K562 (cell line): ENCODE results near the gene SAMD14. TPM values are rescaled to one million over a fixed set of nuclear protein-coding genes. Genes with fewer than 3 reads are reported as not detected.

Source experiments
- ATAC-seq: fragments of 200-7000 bp; cut with Tn5 transposase; 3 replicates; pipeline ENCODE4 v1.9.1; 2020; ENCODE audit warnings: moderate library complexity
- BruUV-seq: library from RNA; stranded (reverse); fragments of 400-500 nt; replicated peaks from 2 replicates; lab custom pipeline; 2021; lab: Mats Ljungman, UMichigan
- CTCF ChIA-PET: fragments of 300-600 bp; formaldehyde crosslinking; extraction: SDS; loops from one replicate; lab custom pipeline; 2021; ENCODE audit warnings: low intra/inter-chr PET ratio; lab: Yijun Ruan, JAX
- POLR2A ChIA-PET: fragments of 300-600, 350-650 bp; sonication (Branson Sonifier 250); formaldehyde crosslinking; extraction: SDS; loops from one replicate; lab custom pipeline; 2021; ENCODE audit warnings: antibody characterized with exemption, inconsistent platforms; lab: Yijun Ruan, JAX
- DNase-seq, 4 experiments: peaks; one replicate each; pipeline versions ENCODE4 v3.0.0 to v3.0.0-alpha.2; 2011 to 2018; ENCODE audit warnings: low spot score in 3 of 4, mixed read lengths in 3 of 4; ENCODE audit errors: extremely low read depth in 1 of 4
- FAIRE-seq: peaks from 2 replicates; lab custom pipeline; 2011; peaks lifted over from hg19 to GRCh38; lab: Jason Lieb, UNC
- H2AFZ ChIP-seq: 2 replicates; pipeline ENCODE4 v1.6.0; 2011; ENCODE audit warnings: low read depth, low read length, control low read depth, inconsistent platforms
- H3K27ac ChIP-seq: fragments of 200-600 bp; 3 replicates; pipeline ENCODE4 v1.8.0; 2011; ENCODE audit warnings: low read depth, mild to moderate bottlenecking, control low read depth, inconsistent platforms, low read length, moderate library complexity, mixed read lengths; ENCODE audit errors: extremely low read depth
- H3K27me3 ChIP-seq, 2 experiments: fragments of 300-600 bp in 1 of 2; 2 replicates in 1 of 2; 3 replicates in 1 of 2; pipeline versions ENCODE4 v1.6.0 to v1.8.0; 2011; ENCODE audit warnings: inconsistent platforms in 2 of 2, low read length in 2 of 2, mild to moderate bottlenecking in 1 of 2, mixed read lengths in 1 of 2, moderate library complexity in 1 of 2; ENCODE audit not compliant: control insufficient read depth in 2 of 2, insufficient read depth in 2 of 2
- H3K36me3 ChIP-seq: fragments of 300-600 bp; 3 replicates; pipeline ENCODE4 v1.8.0; 2011; ENCODE audit warnings: mild to moderate bottlenecking, low read length, inconsistent platforms; ENCODE audit not compliant: control insufficient read depth, insufficient read depth
- H3K4me1 ChIP-seq, 2 experiments: fragments of 200-600 bp in 1 of 2; replicated peaks in 1 of 2; 2 replicates in 1 of 2; 3 replicates in 1 of 2; pipeline versions ENCODE4 v1.5.1 to v1.8.0; 2011; ENCODE audit warnings: inconsistent platforms in 2 of 2, low read length in 2 of 2, mild to moderate bottlenecking in 1 of 2, mixed read lengths in 1 of 2, moderate library complexity in 1 of 2; ENCODE audit not compliant: control insufficient read depth in 2 of 2, insufficient read depth in 2 of 2
- H3K4me2 ChIP-seq: 2 replicates; pipeline ENCODE4 v1.6.1; 2011; ENCODE audit warnings: low read length, control low read depth, inconsistent platforms, mixed read lengths; ENCODE audit not compliant: insufficient read depth
- H3K4me3 ChIP-seq: fragments of 200-600 bp; sonication (generic), shearing (Covaris generic); 2 replicates; pipeline ENCODE4 v1.5.1; 2016; ENCODE audit warnings: control low read depth, inconsistent platforms
- H3K79me2 ChIP-seq: fragments of 200-600 bp; 3 replicates; pipeline ENCODE4 v1.8.0; 2011; ENCODE audit warnings: low read length, inconsistent platforms; ENCODE audit not compliant: control insufficient read depth, insufficient read depth
- H3K9ac ChIP-seq, 2 experiments: 2 replicates each; pipeline versions ENCODE4 v1.6.0 to v1.6.1; 2011; ENCODE audit warnings: low read depth in 2 of 2, low read length in 2 of 2, control low read depth in 1 of 2, inconsistent platforms in 1 of 2, mild to moderate bottlenecking in 1 of 2, mixed read lengths in 1 of 2; ENCODE audit not compliant: insufficient read depth in 1 of 2
- H3K9me1 ChIP-seq: one replicate; pipeline ENCODE4 v1.6.0; 2011; ENCODE audit warnings: inconsistent platforms, mild to moderate bottlenecking, low read length, moderate library complexity; ENCODE audit not compliant: control insufficient read depth, insufficient read depth
- H3K9me3 ChIP-seq: replicated peaks from 2 replicates; pipeline ENCODE4 v1.5.1; 2011; ENCODE audit warnings: low read depth, low read length, inconsistent platforms; ENCODE audit not compliant: control insufficient read depth, insufficient read depth
- H4K20me1 ChIP-seq: replicated peaks from 2 replicates; pipeline ENCODE4 v1.6.1; 2011; ENCODE audit warnings: low read length, inconsistent platforms, mixed read lengths; ENCODE audit not compliant: control insufficient read depth, insufficient read depth
- CHD2 ChIP-seq: IDR thresholded peaks from 2 replicates; pipeline ENCODE4 v1.6.1; 2011; ENCODE audit warnings: low read depth, low read length
- CREB3 ChIP-seq: fragments of 450-650 bp; conservative IDR thresholded peaks from 2 replicates; pipeline ENCODE4 v1.6.1; 2016; ENCODE audit warnings: missing genetic modification characterization, low read depth, mild to moderate bottlenecking, missing compliant biosample characterization, moderate library complexity
- FOXJ3 ChIP-seq: sonication (generic); formaldehyde crosslinking; IDR thresholded peaks from 2 replicates; pipeline ENCODE4 v1.4.0; 2020; ENCODE audit warnings: mild to moderate bottlenecking, missing genetic modification reagents
- GATAD2B ChIP-seq: fragments of 450-650 bp; IDR thresholded peaks from 2 replicates; pipeline ENCODE4 v1.6.1; 2017; ENCODE audit warnings: mild to moderate bottlenecking, borderline replicate concordance
- NR2C1 ChIP-seq, 2 experiments: fragments of 450-650 bp; IDR thresholded peaks; 2 replicates each; pipeline ENCODE4 v1.6.1; 2017; ENCODE audit warnings: mild to moderate bottlenecking in 2 of 2, antibody characterized with exemption in 1 of 2, inconsistent platforms in 1 of 2, missing compliant biosample characterization in 1 of 2, missing genetic modification characterization in 1 of 2
- NR2C2 ChIP-seq, 2 experiments: fragments of 200-800 bp in 1 of 2; sonication (Bioruptor generic) in 1 of 2; sonication (generic) in 1 of 2; formaldehyde crosslinking in 1 of 2; IDR thresholded peaks; 2 replicates each; pipeline versions ENCODE4 v1.6.1 to v1.8.0; 2016 to 2022; ENCODE audit warnings: mild to moderate bottlenecking in 1 of 2, missing compliant biosample characterization in 1 of 2, missing genetic modification characterization in 1 of 2, missing genetic modification reagents in 1 of 2
- POLR2AphosphoS2 ChIP-seq: IDR thresholded peaks from 2 replicates; pipeline ENCODE4 v1.6.1; 2012; ENCODE audit warnings: low read length, improper control_type of control experiment
- PTBP1 ChIP-seq: fragments of 200-400 bp; formaldehyde crosslinking; IDR thresholded peaks from 2 replicates; pipeline ENCODE4 v1.6.1; 2017; ENCODE audit warnings: low read depth, low read length
- SMARCE1 ChIP-seq: fragments of 450-650 bp; IDR thresholded peaks from 2 replicates; pipeline ENCODE4 v1.7.1; 2016; ENCODE audit warnings: mild to moderate bottlenecking
- WHSC1 ChIP-seq: IDR thresholded peaks from one replicate; pipeline ENCODE4 v1.6.1; 2012; ENCODE audit warnings: low read length, control low read depth, inconsistent platforms
- ZBTB2 ChIP-seq: fragments of 450-650 bp; IDR thresholded peaks from 2 replicates; pipeline ENCODE4 v1.6.1; 2016; ENCODE audit warnings: antibody characterized with exemption
- WGBS: fragments of 100-300 bp; shearing (Covaris generic); methylation state at CpG from one replicate; pipeline ENCODE4 v1.1.6; 2016; ENCODE audit warnings: low coverage, mixed read lengths; ENCODE audit not compliant: insufficient coverage; ENCODE audit errors: missing lambda C conversion rate; 5-methylcytosine and 5-hydroxymethylcytosine counted together
- in situ Hi-C: fragments of 300-500 bp; cut with MboI; formaldehyde crosslinking; loops from 4 replicates; pipeline ENCODE4 v1.15.0; 2018; ENCODE audit warnings: inconsistent platforms, mixed read lengths
- intact Hi-C: fragments of 100-400 bp; cut with micrococcal nuclease; formaldehyde crosslinking; loops from 2 replicates; pipeline ENCODE4 v1.14.2; 2022
- polyA plus RNA-seq, 8 experiments: library from polyadenylated mRNA; depleted of rRNA in 4 of 8; stranded (reverse) in 5 of 8; unstranded in 3 of 8; fragments of >200 nt; fragmentation: Nextera tagmentation in 2 of 8; fragmentation: Illumina TruSeq in 1 of 8; extraction: Ambion mirVana in 2 of 8; extraction: Trizol in 1 of 8; gene quantifications; 2 replicates each; pipeline versions ENCODE4 v1.2.1 to v1.2.3, GENCODE V29; 2011 to 2014; ENCODE audit warnings: inconsistent platforms in 1 of 8, missing spikeins in 1 of 8
- total RNA-seq, 7 experiments: library from RNA; depleted of rRNA in 6 of 7; stranded (reverse); fragments of >200 nt in 6 of 7; fragmentation: Illumina TruSeq in 2 of 7; extraction: Trizol in 2 of 7; gene quantifications; 2 replicates each; pipeline versions ENCODE4 v1.2.1 to v1.2.3, GENCODE V29; 2011 to 2021; ENCODE audit warnings: low replicate concordance in 1 of 7

SAMD14 gene
- total and polyA plus RNA-seq, 9 of the 15 experiments (the other 6 are each of a cell fraction or from before 2014, with no cell fraction given), result 0.04 to 0.07 TPM; not detected in 7

GRCh38 chr17:50132104-50132794 lies 2.3 kb upstream of the SAMD14 start:
- Histone ChIP-seq H3K27me3 (peaks cover 0 to 6% of the 10 kb centered on the region in 2 experiments; a peak in 3 of 5 replicates), H4K20me1 (peaks cover 10% of the 10 kb centered on the region), H3K36me3 (peaks cover 29% of the 10 kb centered on the region; the same call in 2 of the 3 replicates), H3K27ac (peak overlapping the region; percentile 39; the same call in 1 of the 3 replicates), H3K4me2 (no peak overlapping the region), H3K9me1 (no peaks in the 10 kb centered on the region), H3K9ac (peak overlapping the region in 1 of 2 experiments; percentile 48; a peak in 1 of 4 replicates), H3K79me2 (no peaks in the 10 kb centered on the region), H2AFZ (no peak overlapping the region), H3K4me1 (peaks cover 8 to 34% of the 10 kb centered on the region in 2 experiments), H3K9me3 (peaks cover 4% of the 10 kb centered on the region; the same call in 1 of the 2 replicates), H3K4me3 (no peak overlapping the region)
- peak; percentile 11 for FAIRE-seq
- in situ Hi-C loops, result no loop called here
- ChIA-PET POLR2A (interaction anchor here (0.6 to 2.0 kb wide), 5 partner anchors 9 to 166 kb away, joined by 3 to 8 read pairs (median 3); no protein-coding TSS in a partner anchor), CTCF (no interaction called here)
- DNase-seq, result no peak
- no peak for TF ChIP-seq ZBTB2
- no peak for TF ChIP-seq FOXJ3 (CRISPR knock-in tag)
- TF ChIP-seq NR2C2 (CRISPR knock-in tag; IDR thresholded peaks at IDR 0.05), result no peak
- TF ChIP-seq NR2C2 (tag; IDR thresholded peaks at IDR 0.05), result peak; percentile 19; the same call in 1 of the 2 replicates
- TF ChIP-seq SMARCE1, result no peak
- no peak for TF ChIP-seq PTBP1
- peak; percentile 45; the same call in 1 of the 2 replicates for TF ChIP-seq NR2C1 (IDR thresholded peaks at IDR 0.05)
- TF ChIP-seq NR2C1 (tag; IDR thresholded peaks at IDR 0.05), result peak; percentile 48; the same call in 1 of the 2 replicates
- peak; percentile 71; the same call in 1 of the 2 replicates for TF ChIP-seq POLR2AphosphoS2
- no peak for TF ChIP-seq WHSC1
- TF ChIP-seq GATAD2B, result no peak
- no peak for TF ChIP-seq CREB3
- TF ChIP-seq CHD2, result 0 out of 2 replicates have a peak, but pooled peaks have one; percentile 31
- no TSS peak for BruUV-seq
- intact Hi-C loops, result no loop called here
- ATAC-seq, result no peak
- WGBS, result 35% methylated on average over 6 of the region's 6 CpGs
